Limb (tissue), 2 donors: ENCODE measurements around the gene TENT5C.

Experiments used
- DNase-seq, 2 donors: peaks; one replicate each; pipeline ENCODE4 v3.0.0-alpha.2; 2016; ENCODE audit errors: extremely low spot score in 2 of 2

Gene TENT5C

GRCh38 chr1:117591252-117591651 lies 14.6 kb upstream of the TENT5C start:
- DNase-seq, result no peak

GRCh38 chr1:117592155-117592554 lies 13.7 kb upstream of the TENT5C start:
- no peak for DNase-seq

DNA sequence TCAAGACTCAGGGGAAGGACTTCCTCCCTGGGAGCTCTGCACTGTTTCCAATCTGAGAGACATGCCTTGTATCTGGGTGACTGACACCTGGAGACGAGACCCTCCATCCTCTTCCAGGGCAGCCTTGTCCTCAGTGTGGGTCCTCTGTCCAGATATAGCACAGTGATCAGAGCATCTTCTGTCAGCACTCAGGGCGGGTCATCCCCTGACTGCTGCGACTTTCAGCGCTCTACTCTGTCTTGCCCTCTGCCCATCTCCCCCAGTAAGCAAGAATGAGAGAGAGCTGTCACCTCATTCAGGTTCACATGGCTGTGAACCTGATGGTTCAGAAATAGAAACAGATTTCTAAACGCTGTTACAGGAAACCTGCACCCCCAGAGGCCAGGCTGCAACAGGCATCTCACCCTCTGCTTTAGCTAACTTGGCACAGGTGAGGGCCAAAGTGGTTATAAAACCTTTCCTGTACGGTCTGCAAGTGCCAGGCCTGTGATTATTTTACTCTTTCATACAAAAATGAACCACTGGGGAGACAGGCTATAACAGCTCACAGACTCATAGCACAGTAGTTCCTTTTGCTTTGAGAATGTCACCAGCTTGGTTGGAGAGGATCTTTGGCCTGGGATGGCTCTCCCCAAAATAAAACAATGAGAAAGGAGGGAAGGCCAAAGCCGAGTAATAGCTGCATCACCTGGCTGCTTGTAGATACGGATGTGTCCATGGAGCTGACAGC lies 11.4 kb upstream of the TENT5C start:
- no peak for DNase-seq

GRCh38 chr1:117596023-117596720 lies 9.7 kb upstream of the TENT5C start:
- no peak for DNase-seq

- DNase-seq, result no peak
Measured at GRCh38 chr1:117598489-117598888, 7.4 kb upstream of the TENT5C start.

DNA sequence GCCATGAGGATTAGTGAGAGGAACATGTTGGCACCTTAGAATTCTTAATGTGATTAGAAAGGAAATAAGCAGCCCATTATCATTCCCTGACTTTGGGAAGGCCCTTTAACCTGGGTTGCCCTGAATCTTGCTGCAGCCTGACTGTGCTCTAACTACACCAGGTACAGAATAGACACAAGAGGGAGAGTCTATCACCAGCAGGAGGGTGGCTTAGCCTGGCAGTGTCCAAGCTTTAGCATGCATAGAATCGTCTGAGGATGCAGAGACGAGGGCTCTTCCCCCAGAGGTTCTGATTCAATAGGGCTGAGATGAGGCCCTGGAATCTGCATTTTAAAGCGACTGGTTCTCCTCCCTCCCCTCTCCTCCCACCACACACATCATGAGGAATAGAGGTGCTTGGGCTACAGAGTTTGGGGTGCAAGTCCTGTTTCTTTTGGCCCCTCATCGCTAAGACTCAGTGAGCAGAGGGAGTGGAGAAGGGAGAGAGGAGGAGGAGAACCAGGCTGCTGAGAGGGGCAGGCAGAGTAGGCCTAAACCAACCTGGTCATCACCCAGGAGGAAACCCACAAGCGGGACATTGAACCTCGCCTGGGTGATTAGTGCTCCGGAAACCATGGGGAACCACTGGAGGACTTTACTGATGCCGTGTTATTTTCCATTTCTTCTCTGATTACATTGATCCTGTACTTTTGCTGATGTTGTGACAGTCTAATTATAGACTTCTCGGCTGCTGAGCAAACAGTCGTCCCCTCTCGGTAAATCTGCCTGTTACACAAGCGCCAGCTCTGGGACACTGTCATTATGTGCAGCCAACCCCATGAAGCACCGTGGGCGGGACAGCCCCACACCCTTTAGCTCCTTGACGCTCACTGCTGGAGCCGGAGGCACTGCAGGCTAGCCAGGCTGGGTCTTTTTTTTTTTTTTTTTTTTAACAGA lies 6.3 kb upstream of the TENT5C start:
- DNase-seq, result no peak

- DNase-seq, result no peak
Measured at GRCh38 chr1:117600325-117600943, 5.4 kb upstream of the TENT5C start.

DNA sequence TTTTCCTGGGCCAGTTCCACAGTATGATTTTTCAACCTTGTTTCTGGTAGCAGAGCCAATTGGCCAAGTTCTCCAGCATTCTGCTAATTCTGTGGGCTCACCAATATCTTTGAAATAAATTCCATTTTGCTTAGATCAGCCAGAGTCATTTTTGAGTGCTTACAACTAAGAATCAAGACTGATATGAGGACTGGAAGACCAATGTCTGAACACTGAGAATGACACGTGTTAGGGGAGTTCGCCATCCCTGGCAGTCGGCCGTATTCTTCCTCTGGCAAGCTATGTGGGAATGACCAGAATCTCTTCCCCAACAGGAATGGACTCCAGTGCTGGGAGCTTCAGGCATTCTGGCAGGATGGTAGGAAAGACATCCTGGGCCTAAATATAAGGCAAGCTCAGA lies 4.9 kb upstream of the TENT5C start:
- DNase-seq, result no peak

DNA sequence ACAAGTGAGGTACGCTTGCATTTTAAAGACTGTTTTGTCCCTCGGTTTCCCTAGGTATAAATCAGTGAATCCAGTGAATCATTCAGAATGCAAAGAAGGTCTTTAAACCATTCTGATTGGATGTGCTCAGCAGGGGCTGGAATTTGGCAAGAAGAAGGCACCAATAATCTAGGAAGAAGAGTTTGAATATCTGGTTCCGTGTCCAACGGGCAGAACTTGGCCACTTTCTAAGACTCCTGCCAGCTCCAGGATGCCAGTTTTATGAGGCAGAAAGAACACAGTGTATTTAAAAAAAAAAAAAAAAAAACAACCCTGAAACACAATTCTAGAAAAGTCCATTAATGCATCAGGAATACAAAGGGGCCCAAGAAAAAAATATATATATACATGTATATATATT lies 3.0 kb upstream of the TENT5C start:
- no peak for DNase-seq

GRCh38 chr1:117605164-117605773 lies 579 bp upstream of the TENT5C start:
- peak in 1 of 2 donors; percentile 27 for DNase-seq

DNA sequence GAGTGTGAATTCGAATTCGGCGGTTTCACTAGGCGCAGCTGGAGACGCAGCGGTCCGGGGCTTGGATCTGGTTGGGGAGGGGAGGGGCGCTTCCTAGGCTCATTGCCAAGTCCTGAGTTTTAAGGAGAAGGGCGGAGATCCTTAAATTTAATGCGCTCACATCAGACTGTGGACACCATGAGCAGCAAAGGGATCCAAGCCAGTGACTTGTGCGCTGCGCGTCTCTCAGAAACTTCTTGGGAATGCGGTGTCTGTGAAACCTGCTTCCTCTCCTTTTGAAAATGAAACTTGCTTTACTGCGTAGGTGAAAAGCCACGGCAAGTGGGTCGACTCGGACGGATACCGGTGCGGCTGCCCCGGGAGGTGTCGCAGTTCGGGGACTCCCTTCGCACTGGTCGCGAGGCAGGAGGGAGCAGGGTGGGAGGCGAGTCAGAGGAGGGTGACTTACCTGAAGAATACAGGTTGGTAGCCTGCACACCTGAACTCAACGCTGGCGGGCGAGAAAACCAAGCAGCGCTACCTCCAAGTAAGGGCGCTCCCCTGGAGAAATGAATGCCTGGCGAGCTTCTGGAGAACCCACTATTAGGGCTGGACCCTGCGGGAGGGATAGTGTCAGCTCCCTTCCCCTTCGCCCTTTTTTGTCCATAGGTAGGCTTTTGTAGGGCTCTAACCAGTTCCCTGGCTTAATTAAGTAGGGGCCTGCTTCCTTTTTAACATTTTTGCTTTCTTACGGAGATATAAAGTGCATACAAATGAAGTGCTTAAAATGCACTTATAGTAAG lies 992 bp downstream of the TENT5C start:
- peak; percentile 39 to 54 for DNase-seq

DNA sequence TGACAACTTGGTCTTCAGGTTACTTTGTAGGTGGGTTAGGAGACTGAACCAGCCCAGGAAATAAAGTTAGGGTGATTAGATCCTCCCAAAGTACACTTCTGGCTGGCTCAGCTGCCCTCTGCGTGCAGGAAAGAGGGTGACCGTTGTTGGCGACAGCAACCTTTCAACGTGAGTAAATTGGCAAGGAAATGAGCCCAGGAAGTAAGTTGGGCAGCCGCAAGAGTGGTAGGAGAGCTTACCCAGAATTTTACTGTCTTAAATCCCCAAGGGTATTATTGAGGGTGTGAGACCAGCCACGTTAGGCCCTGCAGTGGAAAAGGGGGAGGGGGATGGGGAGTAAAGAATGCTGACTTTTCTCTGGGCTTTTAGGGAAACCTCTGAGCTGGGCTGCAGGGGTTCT lies 1.6 kb downstream of the TENT5C start:
- no peak for DNase-seq

GRCh38 chr1:117608115-117608615 lies 2.3 kb downstream of the TENT5C start:
- DNase-seq, result no peak

GRCh38 chr1:117608758-117609157 lies 2.9 kb downstream of the TENT5C start:
- no peak for DNase-seq

GRCh38 chr1:117609471-117609911 lies 3.6 kb downstream of the TENT5C start:
- DNase-seq, result no peak

DNA sequence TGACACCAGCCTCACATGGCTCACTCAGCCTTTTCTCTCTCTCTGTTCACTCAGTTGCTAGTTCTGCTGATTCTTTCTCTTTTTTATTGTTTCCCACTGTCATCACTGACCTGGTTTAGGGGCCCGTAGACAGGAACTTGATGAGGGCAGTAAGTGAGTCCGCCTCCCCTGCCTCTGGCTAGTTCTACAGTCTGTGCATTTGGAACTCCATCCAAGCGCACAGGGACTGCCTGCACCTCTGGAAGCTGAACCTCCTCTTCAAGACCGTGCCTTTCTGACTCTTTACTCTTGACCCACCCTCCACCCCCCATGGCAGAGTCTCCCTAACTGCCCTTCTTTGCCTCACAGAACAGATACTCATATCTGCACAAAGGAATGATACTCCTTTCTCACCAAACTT lies 4.2 kb downstream of the TENT5C start:
- DNase-seq, result no peak

GRCh38 chr1:117611121-117611601 lies 5.3 kb downstream of the TENT5C start:
- DNase-seq, result no peak

GRCh38 chr1:117611894-117612483 lies 6.1 kb downstream of the TENT5C start:
- no peak for DNase-seq

- no peak for DNase-seq
Measured at GRCh38 chr1:117612517-117613248, 6.8 kb downstream of the TENT5C start.
